Naive B cell (primary cell): ENCODE results near the gene AQP12A. TPM values are rescaled to one million over a fixed set of nuclear protein-coding genes. Genes with fewer than 3 reads are reported as not detected.
"Not testable (repeated sequence)": the region's sequence is repeated elsewhere in the genome, so short reads cannot be mapped to it uniquely, and the experiment has no call there.

Source experiments
- ATAC-seq, 2 donors: fragments of 150-1000 bp; cut with Tn5 transposase; 2 replicates each; pipeline ENCODE4 v1.10.0; 2021; ENCODE audit warnings: low read depth in 2 of 2, mild to moderate bottlenecking in 2 of 2, moderate library complexity in 2 of 2
- DNase-seq: peaks from one replicate; pipeline ENCODE4 v3.0.0; 2022
- H3K27ac Mint-ChIP-seq, 6 donors: one replicate each; pipeline ENCODE4 v1.8.0; 2020 to 2022; ENCODE audit warnings: mild to moderate bottlenecking in 6 of 6, mixed read lengths in 6 of 6, moderate library complexity in 5 of 6, inconsistent platforms in 2 of 6
- H3K27me3 Mint-ChIP-seq, 3 donors: one replicate each; pipeline ENCODE4 v1.8.0; 2021 to 2022; ENCODE audit warnings: mixed read lengths in 3 of 3, mild to moderate bottlenecking in 1 of 3
- H3K36me3 Mint-ChIP-seq, 2 donors: one replicate each; pipeline ENCODE4 v1.8.0; 2020 to 2022; ENCODE audit warnings: mixed read lengths in 2 of 2, inconsistent platforms in 1 of 2, mild to moderate bottlenecking in 1 of 2
- H3K4me1 Mint-ChIP-seq, 3 donors: one replicate each; pipeline ENCODE4 v1.8.0; 2020 to 2022; ENCODE audit warnings: mixed read lengths in 3 of 3, inconsistent platforms in 1 of 3, mild to moderate bottlenecking in 1 of 3, moderate library complexity in 1 of 3
- H3K4me3 Mint-ChIP-seq, 8 donors: one replicate each; pipeline ENCODE4 v1.8.0; 2020 to 2022; ENCODE audit warnings: mild to moderate bottlenecking in 8 of 8, mixed read lengths in 8 of 8, moderate library complexity in 8 of 8, inconsistent platforms in 2 of 8
- H3K9me3 Mint-ChIP-seq, 7 donors: one replicate each; pipeline ENCODE4 v1.8.0; 2020 to 2022; ENCODE audit warnings: mixed read lengths in 7 of 7, mild to moderate bottlenecking in 5 of 7, inconsistent platforms in 2 of 7, moderate library complexity in 1 of 7
- polyA plus RNA-seq, 6 donors: library from polyadenylated mRNA; unstranded; fragments of 300-500 nt; fragmentation: Illumina TruSeq; gene quantifications; one replicate each; pipeline ENCODE4 v1.2.3, GENCODE V29; 2021; ENCODE audit warnings: low read depth in 6 of 6

Gene AQP12A
- polyA plus RNA-seq, 6 donors from 2014 or later, result not detected

DNA sequence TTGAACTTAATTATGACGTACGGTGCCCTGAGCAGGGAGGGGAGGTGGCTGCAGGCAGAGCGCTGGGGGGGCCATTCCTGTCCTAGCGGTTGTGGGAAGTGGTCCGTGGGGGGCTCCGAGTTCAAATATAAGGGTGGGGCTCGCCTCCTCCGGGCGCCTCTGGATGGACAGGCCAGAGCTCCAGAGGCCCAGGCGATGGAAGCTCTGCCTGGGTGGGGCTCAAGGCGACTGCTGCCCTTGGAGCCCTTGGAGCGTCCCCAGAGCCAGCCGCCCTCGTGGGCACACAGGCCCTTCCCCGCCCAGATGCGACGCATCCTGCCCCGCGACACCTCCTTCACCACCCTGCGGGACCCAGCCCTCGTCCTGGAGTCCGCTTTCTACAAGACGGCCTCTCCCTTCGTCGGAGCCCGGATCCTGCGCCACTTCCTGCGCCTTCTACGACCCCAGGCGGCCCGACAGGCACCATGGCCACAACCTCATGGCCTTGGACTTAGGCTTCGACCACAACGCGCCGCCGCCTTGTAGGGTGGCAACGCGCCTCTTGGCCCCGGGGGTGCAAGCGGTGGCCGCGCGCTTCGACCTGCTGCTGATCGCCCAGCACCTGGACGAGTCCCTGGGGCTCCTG lies 19.5 kb upstream of the AQP12A start:
- no peak for DNase-seq
- Mint-ChIP-seq H3K27me3 (peaks cover 15 to 42% (median 42%) of the 10 kb centered on the region in 3 donors), H3K9me3 (peaks cover 0 to 1% (median 0%) of the 10 kb centered on the region in 7 donors), H3K4me1 (peaks cover 0 to 2% (median 0%) of the 10 kb centered on the region in 3 donors), H3K27ac (no peak overlapping the region), H3K4me3 (no peak overlapping the region), H3K36me3 (no peaks in the 10 kb centered on the region)
- ATAC-seq, result no peak

- H3K27me3 Mint-ChIP-seq, result peaks cover 15 to 36% (median 36%) of the 10 kb centered on the region in 3 donors
- DNase-seq, result no peak
- no peak for ATAC-seq
Measured at GRCh38 chr2:240672701-240673190, 18.9 kb upstream of the AQP12A start.

DNA sequence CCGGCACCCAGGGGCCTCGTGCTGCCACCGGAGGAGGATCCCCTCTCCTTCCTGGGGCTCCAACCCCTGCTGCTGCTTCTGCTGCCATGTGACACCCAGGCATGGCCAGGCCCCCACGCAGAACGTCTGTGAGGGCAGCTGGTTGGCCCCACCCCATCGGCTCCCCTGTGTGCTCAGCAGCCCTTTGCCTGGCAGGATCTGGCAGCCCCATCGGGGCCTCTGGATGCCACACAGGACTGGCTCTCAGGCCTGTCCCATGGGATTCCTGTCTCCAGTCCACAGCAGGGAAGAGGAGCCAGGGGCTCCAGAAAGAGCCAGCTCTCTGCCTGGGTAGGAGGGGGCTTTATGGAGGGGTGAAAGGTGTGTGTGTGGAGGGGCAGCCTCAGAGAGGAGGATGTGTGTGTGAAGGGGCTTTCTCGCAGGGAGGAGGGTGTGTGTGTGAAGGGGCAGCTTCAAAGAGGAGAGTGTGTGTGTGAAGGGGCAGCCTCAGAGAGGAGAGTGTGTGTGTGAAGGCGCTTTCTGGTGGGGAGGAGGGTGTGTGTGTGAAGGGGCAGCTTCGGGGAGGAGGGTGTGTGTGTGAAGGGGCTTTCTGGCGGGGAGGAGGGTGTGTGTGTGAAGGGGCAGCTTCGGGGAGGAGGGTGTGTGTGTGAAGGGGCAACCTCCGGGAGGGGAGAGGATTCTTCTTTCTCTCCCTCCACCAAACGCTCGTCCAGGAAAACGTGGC lies 17.0 kb upstream of the AQP12A start:
- not testable (repeated sequence) for ATAC-seq, H3K4me3 Mint-ChIP-seq, H3K4me1 Mint-ChIP-seq, H3K36me3 Mint-ChIP-seq, H3K27ac Mint-ChIP-seq, DNase-seq, H3K9me3 Mint-ChIP-seq
- H3K27me3 Mint-ChIP-seq, result peaks cover 12 to 25% (median 25%) of the 10 kb centered on the region in 3 donors

More at GRCh38 chr2:240672701-240673190, 18.9 kb upstream of the AQP12A start:
- H3K4me1 Mint-ChIP-seq, result peaks cover 0 to 2% (median 0%) of the 10 kb centered on the region in 3 donors
- H3K36me3 Mint-ChIP-seq, result no peaks in the 10 kb centered on the region
- H3K4me3 Mint-ChIP-seq, result no peak overlapping the region
- H3K9me3 Mint-ChIP-seq, result peaks cover 0 to 1% (median 0%) of the 10 kb centered on the region in 7 donors
- H3K27ac Mint-ChIP-seq, result no peak overlapping the region

DNA sequence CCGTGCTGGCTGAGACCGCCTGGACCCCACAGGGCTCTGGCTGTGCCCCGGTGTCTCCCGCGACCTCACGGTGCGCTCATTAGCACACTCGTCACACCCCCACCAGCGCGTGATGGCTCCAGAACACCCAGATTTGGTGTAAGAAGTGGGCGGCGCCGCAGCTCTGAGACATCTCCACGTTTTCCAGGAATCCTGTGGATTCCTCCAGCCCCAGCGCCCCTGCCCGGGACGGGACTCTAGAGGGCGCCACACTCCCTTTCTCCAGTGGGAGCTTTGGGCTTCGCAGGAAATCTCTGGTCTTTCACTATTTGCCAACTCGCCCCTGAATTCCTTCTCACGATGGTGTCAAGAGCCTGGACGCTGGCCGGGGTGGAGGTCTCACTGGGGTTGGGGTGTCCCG lies 16.3 kb upstream of the AQP12A start:
- not testable (repeated sequence) for H3K36me3 Mint-ChIP-seq, ATAC-seq, H3K4me1 Mint-ChIP-seq, H3K27ac Mint-ChIP-seq, H3K9me3 Mint-ChIP-seq, DNase-seq, H3K4me3 Mint-ChIP-seq
- H3K27me3 Mint-ChIP-seq, result peaks cover 9 to 22% (median 18%) of the 10 kb centered on the region in 3 donors

DNA sequence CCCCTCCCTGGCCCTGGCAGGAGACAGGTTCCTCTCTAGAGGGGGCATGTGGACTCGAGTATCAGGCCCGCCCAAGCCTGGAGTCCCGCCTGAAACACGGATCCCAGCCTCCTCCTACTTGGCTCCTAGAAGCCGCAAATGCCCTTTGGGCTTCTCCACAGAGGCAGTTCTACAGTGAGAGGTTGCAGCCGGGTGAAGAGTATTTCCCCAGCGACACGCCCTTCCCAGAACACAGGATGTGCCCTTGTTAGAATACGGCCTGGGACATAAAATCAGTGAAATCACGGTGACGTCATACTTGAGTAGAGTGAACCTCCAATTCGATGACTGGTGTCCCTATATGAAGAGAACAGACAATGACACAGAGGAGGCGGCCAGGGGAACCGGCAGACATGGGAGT lies 13.6 kb upstream of the AQP12A start:
- not testable (repeated sequence) for DNase-seq, ATAC-seq, H3K9me3 Mint-ChIP-seq, H3K36me3 Mint-ChIP-seq, H3K4me3 Mint-ChIP-seq, H3K27me3 Mint-ChIP-seq, H3K4me1 Mint-ChIP-seq, H3K27ac Mint-ChIP-seq

DNA sequence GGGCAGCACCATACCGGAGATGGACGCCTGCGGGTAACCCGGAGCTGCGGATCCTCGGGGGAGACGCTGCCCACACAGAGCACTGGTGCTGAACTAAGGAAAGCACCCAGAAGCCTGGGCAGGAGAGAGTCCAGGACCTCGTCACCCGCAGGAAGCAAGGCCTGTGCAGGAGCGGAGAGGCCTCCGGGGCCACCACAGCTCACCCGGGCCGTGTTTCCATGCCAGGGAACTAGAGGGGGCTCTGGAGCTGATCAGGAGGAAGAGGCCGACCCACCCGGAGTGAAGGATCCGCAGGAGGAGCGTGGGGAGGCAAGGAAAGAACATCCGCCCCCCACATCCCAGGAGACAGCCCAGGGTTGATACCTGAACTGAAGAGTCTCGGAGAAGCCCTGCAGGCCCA lies 12.8 kb upstream of the AQP12A start:
- H3K4me3 Mint-ChIP-seq, ATAC-seq, H3K4me1 Mint-ChIP-seq: not testable (repeated sequence)

GRCh38 chr2:240680185-240680584 lies 11.5 kb upstream of the AQP12A start:
- H3K4me1 Mint-ChIP-seq, result peaks cover 0 to 11% (median 4%) of the 10 kb centered on the region in 3 donors
- H3K4me3 Mint-ChIP-seq, ATAC-seq, H3K27me3 Mint-ChIP-seq, H3K27ac Mint-ChIP-seq, H3K36me3 Mint-ChIP-seq, DNase-seq, H3K9me3 Mint-ChIP-seq: not testable (repeated sequence)

More for the DNA sequence above, 12.8 kb upstream of the AQP12A start:
- H3K27ac Mint-ChIP-seq, H3K9me3 Mint-ChIP-seq, H3K36me3 Mint-ChIP-seq, DNase-seq, H3K27me3 Mint-ChIP-seq: not testable (repeated sequence)

DNA sequence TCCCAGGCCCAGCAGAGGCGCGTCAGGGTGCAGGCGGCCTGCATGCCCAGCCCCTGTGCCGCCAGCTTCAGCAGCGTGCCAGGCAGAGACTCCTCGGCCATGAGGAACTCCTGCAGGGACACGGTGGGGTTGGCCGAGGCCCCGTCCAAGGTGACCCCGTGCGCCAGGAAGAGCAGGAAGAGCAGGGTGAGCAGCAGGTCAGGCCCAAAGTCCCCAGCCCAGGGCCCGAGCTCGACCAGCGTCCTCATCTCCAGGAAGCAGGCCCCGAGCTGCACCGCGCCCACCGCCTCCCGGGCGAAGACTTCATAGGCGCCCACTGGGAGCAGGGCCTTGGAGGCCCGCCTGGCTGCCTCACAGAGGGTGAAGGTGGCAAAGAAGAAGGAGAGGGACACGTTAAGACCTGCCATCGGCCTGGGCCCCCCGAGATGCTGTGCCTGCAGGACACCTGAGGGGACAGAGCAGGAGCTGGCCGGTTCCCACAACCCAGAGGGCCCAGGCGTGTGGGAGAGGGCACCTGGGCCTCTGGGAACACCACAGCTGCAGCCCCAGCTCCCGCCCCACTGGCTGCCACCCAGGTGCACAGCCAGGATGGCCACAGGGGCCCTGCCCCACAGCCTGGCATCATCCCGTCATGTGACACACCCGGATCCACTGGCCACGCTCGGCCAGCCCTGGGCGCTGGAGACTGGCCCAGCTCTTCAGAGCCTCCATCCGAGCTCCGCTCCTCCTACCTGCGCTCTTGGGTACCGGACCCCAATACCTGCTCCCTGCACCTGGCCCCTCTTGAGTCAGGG lies 9.0 kb upstream of the AQP12A start, which contains the start of gene AQP12B:
Gene AQP12B, minus strand, starts transcription at position 455 of the 794 bp plus-strand sequence. Its CDS starts 48 bp downstream, at position 407.
- peaks cover 0 to 11% (median 4%) of the 10 kb centered on the region in 3 donors for H3K4me1 Mint-ChIP-seq
- not testable (repeated sequence) for ATAC-seq, H3K27ac Mint-ChIP-seq

DNA sequence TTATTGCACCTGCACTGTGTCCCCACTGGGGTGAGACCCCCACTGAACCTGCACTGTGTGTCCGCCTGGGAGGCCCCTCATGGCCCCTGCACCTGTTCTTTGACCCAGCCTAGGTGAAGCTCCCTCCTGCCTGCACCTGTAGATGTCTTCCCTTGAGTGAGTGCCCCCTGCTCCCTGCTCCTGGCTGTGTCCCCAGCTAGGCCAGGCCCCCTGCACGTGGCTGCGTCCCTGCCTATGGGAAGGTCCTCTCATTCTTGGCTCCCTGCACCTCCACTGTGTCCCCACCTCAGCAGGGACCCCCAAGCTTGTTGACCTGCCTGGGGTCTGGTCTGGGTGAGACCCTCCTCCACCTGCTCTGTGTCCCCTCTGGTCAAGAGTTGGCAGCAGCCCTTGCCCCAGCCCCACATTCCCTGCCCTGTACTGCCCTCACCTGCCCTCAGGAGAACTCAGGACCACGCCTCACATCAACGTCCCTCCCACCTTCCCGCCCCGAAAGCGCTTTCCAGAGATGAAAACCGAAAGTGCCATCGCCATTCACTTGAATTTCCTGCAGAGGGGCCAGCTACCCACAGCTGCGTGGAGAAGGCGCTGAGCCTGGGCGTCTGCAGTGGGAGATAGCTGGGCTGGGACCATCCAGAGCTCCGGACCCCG lies 8.2 kb upstream of the AQP12A start:
- not testable (repeated sequence) for H3K27me3 Mint-ChIP-seq, H3K9me3 Mint-ChIP-seq, DNase-seq, H3K36me3 Mint-ChIP-seq, H3K27ac Mint-ChIP-seq
- Mint-ChIP-seq H3K4me3 (peak overlapping the region in 4 of 8 donors; percentile 9 to 78 (median 44)), H3K4me1 (peaks cover 0 to 11% (median 4%) of the 10 kb centered on the region in 3 donors)
- ATAC-seq, result peak in 1 of 2 donors; percentile 21

More for the DNA sequence above, 9.0 kb upstream of the AQP12A start, which contains the start of gene AQP12B:
- H3K4me3 Mint-ChIP-seq, result peak within 1 kb of the TSS in 3 of 8 donors; percentile 9 to 78 (median 30)
- not testable (repeated sequence) for H3K36me3 Mint-ChIP-seq, H3K9me3 Mint-ChIP-seq, DNase-seq, H3K27me3 Mint-ChIP-seq

DNA sequence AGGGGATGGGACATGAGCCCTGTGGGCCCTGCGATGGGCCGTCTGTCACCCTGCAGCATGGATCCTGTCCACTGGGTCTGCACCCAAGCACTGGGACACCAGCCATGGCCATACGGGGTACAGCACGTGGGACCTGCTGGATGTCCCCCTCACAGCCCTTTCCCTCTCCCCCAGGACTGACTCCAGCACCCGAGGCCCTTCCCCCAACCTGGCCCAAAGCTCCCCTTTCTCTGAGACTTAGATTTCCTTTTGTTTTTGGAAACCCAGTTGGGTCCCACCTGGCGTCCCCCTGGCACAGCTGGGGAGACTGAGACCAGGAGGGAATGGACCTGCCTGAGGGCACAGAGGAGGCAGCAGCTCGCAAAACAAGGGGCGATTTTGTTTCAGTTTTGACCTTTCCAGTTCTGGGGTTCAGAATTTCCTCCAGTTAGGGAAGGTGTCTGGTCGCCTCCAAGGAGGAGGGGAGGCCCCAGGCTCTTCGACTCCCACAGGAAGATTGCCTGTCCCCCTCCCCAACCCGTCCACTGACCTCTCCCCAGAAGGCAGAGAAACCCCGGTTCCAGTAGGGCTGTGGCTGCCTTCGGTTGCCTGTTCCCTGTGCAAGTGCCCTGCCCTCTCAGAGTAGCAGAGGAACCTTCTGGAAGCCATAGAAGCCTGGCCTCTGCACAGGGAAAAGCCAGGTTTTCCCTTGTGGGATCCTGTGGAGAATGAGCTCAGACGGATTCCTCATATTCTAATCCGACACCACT lies 7.5 kb upstream of the AQP12A start:
- ATAC-seq, H3K9me3 Mint-ChIP-seq, H3K36me3 Mint-ChIP-seq, H3K27me3 Mint-ChIP-seq, DNase-seq: not testable (repeated sequence)
- H3K4me3 Mint-ChIP-seq, result peak overlapping the region in 7 of 8 donors; percentile 21 to 80 (median 58)
- H3K4me1 Mint-ChIP-seq, result peaks cover 0 to 11% (median 4%) of the 10 kb centered on the region in 3 donors
- peak overlapping the region in 1 of 6 donors; percentile 76 for H3K27ac Mint-ChIP-seq

DNA sequence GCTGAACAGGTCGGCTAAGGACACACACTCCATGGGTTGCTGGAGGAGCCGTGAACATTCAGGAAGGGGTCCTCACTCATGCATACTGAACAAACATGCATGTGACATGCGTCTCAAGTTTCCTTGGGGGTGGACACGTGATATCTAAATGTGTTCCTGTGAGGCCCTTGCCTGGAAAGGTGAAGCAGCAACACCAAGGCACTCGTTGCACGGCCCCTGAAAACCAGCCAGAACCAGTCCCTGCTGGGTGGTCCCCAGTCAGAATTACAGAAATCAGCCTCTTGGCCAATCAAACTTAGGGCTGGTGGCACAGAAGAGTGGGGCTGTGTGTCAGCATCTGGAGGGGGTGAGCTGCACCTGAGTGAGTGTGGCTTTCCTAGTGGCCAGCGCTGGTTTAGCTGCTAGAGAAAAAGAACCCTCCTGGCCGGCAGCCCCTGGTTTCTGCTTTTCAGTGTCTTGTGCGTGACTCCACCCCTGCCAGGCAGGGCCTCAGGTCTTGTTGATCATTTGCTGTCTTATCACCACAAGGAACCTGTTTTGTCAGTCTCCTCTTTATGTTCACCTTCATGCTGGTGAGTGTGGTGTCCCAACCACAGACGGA lies 5.8 kb upstream of the AQP12A start:
- DNase-seq (no peak), ATAC-seq (no peak)
- no peaks in the 10 kb centered on the region for H3K9me3 Mint-ChIP-seq
- no peaks in the 10 kb centered on the region for H3K27me3 Mint-ChIP-seq
- peak overlapping the region in 1 of 6 donors; percentile 63 for H3K27ac Mint-ChIP-seq
- no peaks in the 10 kb centered on the region for H3K36me3 Mint-ChIP-seq
- H3K4me3 Mint-ChIP-seq, result peak overlapping the region in 1 of 8 donors; percentile 50
- H3K4me1 Mint-ChIP-seq, result peaks cover 0 to 11% (median 4%) of the 10 kb centered on the region in 3 donors

DNA sequence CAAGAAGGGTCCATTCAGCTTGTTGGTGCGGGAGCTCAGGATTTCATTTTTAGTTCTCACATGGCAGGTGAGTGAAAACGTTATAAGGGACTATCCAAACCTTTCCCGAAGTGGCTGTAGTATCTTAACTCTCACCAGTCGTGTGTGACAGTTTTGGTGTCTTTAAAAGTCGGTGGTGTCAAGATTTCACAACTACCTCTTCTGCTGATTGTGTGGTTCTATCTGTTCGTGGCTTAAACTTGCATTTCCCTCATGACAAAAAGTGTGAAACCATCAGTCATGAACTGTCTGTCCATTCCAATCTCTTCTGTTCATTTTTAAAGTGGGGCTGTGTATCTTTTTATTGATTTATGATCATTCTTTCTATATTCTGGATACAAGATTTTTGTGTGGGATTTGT lies 5.2 kb upstream of the AQP12A start:
- Mint-ChIP-seq H3K27ac (peak overlapping the region in 1 of 6 donors; percentile 30), H3K9me3 (no peaks in the 10 kb centered on the region), H3K4me1 (peaks cover 0 to 11% (median 4%) of the 10 kb centered on the region in 3 donors), H3K4me3 (peak overlapping the region in 1 of 8 donors; percentile 50), H3K36me3 (no peaks in the 10 kb centered on the region), H3K27me3 (no peaks in the 10 kb centered on the region)
- no peak for ATAC-seq
- no peak for DNase-seq
